GM21390 (cell line): Measurements from ENCODE around the gene ANKRD13B.
A peak's percentile ranks its signal among the peaks of the same experiment; 100 is the strongest.
"Not testable (repeated sequence)": the region's sequence is repeated elsewhere in the genome, so short reads cannot be mapped to it uniquely, and the experiment has no call there.

ENCODE experiments used
- ATAC-seq: cut with Tn5 transposase; IDR thresholded peaks from one replicate; pipeline ENCODE4 v1.9.1; 2021; ENCODE audit not compliant: unreplicated experiment

The ANKRD13B gene

DNA sequence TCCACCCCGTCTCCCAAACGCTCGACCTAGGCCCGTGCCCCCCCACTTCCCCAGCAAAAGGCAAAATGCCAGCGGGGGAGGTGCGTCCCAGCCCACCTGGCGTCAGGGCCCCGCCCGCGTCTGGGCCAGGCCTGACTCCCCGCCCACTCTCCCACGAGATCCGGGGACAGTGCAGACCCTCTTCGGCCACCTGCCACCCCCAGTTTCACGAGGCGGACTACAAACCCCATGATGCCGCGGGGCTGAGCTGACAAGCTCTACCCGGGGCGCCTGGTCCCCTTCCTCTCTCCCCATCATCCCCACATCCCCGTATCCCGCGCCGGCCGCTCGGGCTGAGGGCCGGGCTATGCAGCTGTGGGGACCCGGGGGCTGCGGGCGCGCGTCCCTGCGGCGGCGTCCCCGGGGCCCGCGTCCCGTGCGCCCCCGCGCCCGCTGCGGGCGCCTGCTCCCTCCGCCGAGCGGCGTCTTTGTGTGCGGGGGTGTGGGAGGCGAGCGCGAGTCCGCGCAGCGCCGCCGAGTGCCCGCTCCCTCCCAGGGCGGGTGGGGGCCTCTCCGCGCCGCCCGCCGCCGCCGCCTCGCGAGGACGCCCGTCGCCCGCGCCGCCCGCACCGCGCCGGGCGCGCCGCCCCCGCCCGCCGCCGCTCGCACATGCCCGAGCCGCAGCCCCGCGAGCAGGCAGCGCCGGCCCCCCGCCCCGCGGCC lies at the start of gene ANKRD13B:
Gene ANKRD13B, plus strand, starts transcription at position 283 of the 702 bp plus-strand sequence. CDS start 490 bp downstream, outside the sequence.
- ATAC-seq: no peak

- ATAC-seq: no peak
These were observed 48.9 kb upstream of the ANKRD13B start for GRCh38 chr17:29544066-29544465.

DNA sequence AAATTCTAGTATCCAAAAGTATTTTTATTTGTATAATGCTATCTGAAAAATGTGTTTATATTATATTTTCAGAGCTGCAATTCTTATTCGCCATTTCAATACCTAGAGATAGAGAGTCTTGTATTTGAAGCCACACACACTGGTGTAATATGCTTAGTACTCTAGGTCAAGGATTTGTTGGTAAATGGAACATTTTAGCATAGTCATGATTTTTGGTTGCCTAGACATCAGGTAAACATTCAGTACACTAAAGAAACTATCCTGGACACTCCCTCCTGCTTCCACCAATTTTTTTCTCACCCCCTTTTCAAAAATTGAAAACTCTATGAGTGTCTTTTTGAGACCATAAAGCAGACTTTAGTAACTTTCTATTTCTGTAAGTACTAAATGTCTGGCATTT lies 46.8 kb upstream of the ANKRD13B start:
- ATAC-seq: no peak

DNA sequence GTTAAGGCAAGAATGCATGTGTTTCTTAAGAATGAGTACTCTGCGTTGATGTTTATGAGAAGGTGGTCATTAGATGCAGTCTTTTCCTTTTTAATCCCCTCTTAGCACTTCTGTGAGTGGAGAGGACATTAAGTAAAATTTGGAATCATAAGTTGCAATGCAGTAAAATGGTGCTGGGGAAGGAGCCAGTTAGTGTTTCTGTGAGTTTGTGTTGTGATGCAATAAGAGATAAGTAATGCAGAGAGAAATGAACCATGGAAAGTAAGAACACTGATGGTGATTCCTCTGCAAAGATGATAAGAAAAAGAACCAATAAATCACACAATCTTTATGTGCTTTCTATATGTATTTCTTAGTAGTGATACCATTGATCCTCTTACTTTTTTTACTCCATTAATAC lies 46.1 kb upstream of the ANKRD13B start:
- ATAC-seq: no peak

DNA sequence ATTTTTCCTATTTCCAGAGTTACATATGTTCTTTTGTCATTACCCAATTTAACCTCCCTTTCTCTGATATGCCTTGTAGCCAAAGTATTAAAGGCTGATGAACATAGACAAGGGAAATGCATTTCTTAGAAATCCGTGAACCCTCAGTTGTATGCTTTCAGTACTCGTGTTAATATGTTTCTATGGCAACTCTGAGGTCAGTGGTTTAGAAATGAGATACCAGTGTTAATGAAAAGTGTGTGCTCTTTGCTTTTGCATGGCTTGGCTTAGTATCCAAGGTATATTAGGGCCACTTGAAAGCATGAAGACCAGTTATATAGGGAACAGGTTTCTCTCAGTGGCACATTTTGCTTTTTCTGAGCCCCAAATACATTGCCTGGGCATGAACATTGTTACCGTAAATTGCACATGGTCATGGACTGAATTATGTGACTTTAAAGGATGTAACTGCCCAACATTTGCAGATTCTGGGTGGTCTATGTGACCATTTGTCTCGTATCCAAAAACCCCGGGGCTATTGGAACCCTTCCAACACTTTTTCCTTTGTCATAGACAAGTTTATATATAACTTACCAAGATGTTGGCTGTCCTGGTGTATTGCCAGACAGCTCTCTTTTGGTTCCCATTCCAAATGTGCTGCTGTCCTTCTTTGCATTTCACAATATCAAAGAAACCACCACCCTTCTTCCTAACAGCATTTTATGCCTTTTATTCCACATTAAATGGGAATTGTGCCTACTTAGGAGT lies 43.6 kb upstream of the ANKRD13B start:
- ATAC-seq: no peak

- ATAC-seq: no peak
These were observed 37.1 kb upstream of the ANKRD13B start for GRCh38 chr17:29555840-29556239.

DNA sequence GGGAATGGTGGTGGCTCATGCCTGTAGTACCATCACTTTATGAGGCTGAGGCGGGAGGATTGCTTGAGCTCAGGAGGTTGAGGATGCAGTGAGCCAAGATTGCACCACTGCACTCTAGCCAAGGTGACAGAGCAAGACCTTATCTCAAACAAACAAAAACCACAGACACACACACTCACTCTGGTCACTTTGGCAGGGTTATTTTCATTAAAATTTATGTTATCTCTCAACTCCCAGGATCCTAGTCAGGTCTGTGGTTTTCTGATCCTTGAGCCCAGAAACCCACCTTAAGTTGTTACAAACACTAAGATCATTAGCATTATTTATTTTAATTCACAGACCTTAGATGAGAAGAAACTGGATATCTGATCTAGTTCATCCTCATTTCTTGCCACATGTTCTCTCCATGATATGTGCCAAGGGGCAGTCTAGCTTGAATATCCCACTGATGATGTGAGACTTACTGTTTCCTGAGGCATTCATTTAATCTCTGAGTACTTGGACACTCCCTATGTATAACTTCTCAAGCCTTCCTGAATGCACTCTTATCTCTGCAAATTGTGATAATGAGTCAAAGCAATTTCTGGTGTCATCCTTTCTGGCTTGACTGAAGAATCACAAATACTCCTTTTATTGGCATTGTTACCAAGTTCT lies 35.7 kb upstream of the ANKRD13B start:
- ATAC-seq: no peak

GRCh38 chr17:29557739-29558116 lies 35.2 kb upstream of the ANKRD13B start:
- no peak for ATAC-seq

- ATAC-seq: not testable (repeated sequence)
These were observed 34.8 kb upstream of the ANKRD13B start for GRCh38 chr17:29558139-29558538.

DNA sequence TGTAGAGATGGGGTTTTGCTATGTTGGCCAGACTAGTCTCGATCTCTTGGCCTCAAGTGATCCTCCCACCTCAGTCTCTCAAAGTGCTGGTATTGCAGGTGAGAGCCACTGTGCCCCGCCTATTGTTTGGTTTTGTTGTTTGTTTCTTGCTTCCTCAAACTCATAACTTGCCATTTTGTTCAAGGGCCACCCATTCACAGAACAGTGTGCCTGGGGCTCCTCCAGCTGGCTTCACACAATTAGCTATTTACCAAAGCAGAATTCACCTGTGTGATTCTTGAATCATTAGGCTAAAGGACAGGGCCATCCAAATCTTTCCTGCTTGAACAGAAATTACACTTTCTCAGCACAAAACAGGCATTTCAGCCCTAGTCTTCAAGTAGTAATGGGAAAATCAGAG lies 33.3 kb upstream of the ANKRD13B start:
- ATAC-seq: no peak

DNA sequence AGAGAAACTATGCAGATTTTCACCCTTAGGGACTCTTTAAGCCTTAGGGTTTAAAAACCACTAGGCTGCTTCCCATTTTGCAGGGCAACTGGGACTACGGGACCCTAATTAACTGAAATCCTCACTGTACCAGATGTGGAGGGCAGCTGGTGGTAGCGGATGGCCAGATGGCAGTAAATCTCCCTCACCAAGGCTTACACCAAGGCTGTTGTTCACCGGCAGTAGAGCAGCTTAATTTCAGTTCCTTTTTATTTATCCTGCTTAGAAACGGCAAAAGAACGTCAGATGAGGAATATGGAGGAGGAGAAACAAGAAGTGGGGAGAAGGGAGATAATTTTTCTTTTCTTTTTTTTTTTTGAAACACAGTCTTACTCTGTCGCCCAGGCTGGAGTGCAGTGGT lies 32.6 kb upstream of the ANKRD13B start:
- no peak for ATAC-seq

GRCh38 chr17:29561554-29562517 lies 31.1 kb upstream of the ANKRD13B start:
- no peak for ATAC-seq

DNA sequence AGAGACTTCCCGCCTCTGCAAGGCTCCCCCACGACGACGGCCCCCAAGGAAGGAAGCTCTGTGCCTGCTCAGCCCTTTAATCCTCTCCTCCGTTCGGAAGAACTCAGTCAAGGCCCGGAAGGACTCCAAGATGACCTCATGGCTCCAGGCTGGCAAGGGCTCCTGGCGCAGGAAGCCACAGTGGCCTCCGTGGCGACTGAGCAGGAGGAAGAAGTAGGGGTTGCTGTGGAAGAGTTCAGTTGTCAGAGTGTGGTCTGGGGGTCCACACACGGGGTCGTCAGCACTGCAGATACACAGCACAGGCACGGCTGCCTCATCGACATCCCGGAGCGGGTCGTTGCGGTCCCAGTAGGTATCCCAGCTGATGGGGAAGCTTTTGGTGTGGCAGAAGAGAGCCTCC lies 30.3 kb upstream of the ANKRD13B start:
- no peak for ATAC-seq

DNA sequence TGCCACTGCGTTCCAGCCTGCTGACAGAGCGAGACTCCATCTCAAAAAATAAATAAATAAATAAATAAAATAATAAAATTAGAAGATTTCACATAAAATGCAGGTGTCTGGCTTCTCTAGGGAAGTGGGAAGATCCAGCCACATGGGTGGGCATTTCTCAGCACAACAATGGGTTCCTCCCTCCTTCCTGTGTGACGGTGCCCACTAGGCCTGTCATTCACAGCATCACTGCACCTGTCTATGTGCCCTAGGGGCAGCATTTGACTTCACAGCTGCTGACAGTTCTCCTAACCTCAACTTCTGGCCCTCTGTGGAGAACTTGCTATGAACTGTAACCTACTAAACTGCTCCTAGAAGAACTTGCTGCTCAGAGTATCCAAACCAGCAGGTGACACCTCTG lies 29.1 kb upstream of the ANKRD13B start:
- ATAC-seq: no peak

GRCh38 chr17:29565643-29566472 lies 27.1 kb upstream of the ANKRD13B start:
- no peak for ATAC-seq

- ATAC-seq: no peak
These were observed 26.2 kb upstream of the ANKRD13B start, which contains the start of gene ABHD15 for GRCh38 chr17:29566473-29567303. Gene ABHD15 (minus strand): TSS chr17:29567037. CDS start chr17:29566966, 71 bp downstream.

- no peak for ATAC-seq
These were observed 25.7 kb upstream of the ANKRD13B start for GRCh38 chr17:29567304-29567553.

- ATAC-seq: peak; percentile 42
These were observed 25.2 kb upstream of the ANKRD13B start for GRCh38 chr17:29567554-29568330.
